SIG-M5 treated with dmso at 0.1 percent for 504 hours (cell line): Measurements from ENCODE around the gene DOCK9.

Source experiments
- DNase-seq: peaks from one replicate; lab custom pipeline; 2025; ENCODE audit not compliant: unreplicated experiment; lab: John Stamatoyannopoulos, UW

Gene DOCK9

GRCh38 chr13:98752467-98753290, 225.2 kb downstream of the DOCK9 start, which contains the start of gene SLC15A1:
Gene SLC15A1 (minus strand): TSS chr13:98752672. CDS start chr13:98752598, 74 bp downstream.
- no peak for DNase-seq

DNA sequence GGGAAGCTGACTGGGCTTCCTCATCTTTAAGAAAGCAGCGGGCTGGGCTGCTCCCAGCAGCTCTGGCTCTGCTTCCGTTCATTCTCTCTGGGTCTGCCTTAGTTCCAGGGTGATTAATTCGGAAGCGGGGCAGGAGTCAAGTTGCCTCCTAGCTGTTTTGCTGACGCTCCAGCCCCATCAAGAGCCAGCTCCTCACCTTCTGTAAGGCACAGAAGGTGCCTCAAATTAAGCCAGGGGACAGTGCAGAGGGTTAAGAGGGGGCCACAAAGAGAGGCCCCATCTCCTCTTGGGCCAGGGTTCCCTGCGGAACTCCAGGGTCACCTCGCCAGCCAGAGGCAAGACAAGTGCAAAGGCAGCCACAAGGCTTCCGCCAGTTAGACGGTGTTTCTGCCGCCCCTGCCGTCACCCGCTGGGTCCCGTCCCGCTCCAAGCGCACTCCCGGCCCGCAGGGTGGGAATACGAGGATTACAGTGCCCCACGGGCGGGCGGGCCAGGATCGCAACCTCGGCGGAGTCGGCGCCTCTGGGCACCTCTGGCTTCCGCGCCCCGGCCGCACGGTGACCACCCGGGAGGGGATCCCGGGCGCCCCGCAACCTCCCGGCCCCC, 225.9 kb downstream of the DOCK9 start:
- no peak for DNase-seq

GRCh38 chr13:98751367-98751782, 226.5 kb downstream of the DOCK9 start:
- DNase-seq, result no peak

DNA sequence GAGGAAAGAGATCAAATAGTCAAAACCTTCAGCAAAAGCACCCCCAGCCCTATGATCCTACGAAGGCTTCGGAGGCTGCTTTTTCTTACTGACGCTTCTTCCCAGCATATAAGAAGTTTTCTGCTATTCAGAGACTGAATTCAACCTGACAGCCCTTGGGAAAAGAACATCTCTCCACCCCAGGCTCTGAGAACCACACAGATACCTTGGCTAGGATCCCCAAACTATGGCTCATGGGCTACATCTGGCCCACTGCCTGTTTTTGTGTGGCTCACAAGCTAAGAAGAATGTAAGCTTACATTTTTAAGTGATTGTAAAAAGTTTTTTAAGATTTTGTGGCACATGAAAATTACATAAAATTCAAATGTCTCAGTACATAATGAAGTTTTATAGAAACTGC, 228.4 kb downstream of the DOCK9 start:
- no peak for DNase-seq

DNA sequence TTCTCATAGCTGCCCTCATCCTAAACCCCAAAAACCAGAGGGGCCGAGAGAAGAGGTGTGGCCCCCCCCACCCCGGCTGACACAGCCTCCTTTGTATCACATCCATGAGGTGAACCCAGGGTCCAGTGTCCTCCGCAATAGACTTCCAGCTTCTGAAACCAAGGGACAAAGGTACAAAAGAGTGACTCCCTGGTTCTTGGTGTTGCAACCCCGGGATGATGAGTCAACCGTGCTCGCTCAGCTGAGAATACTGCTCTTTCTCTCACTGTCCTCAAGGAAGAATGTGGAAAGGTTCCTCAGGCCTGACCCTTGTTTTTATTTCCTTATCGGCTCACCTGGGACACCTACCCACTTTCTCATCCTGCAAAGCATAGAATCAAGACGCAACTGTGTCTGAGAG, 230.9 kb downstream of the DOCK9 start:
- DNase-seq, result no peak
